ENCODE data around the gene OPCML.

- TF ChIP-seq, protein P1, sequence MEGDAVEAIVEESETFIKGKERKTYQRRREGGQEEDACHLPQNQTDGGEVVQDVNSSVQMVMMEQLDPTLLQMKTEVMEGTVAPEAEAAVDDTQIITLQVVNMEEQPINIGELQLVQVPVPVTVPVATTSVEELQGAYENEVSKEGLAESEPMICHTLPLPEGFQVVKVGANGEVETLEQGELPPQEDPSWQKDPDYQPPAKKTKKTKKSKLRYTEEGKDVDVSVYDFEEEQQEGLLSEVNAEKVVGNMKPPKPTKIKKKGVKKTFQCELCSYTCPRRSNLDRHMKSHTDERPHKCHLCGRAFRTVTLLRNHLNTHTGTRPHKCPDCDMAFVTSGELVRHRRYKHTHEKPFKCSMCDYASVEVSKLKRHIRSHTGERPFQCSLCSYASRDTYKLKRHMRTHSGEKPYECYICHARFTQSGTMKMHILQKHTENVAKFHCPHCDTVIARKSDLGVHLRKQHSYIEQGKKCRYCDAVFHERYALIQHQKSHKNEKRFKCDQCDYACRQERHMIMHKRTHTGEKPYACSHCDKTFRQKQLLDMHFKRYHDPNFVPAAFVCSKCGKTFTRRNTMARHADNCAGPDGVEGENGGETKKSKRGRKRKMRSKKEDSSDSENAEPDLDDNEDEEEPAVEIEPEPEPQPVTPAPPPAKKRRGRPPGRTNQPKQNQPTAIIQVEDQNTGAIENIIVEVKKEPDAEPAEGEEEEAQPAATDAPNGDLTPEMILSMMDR (IDR thresholded peaks at IDR 0.05) = no peak
- TF ChIP-seq POLR2A (IDR thresholded peaks at IDR 0.05) = no peak
These were observed 370.1 kb downstream of the OPCML start for GRCh38 chr11:133162227-133162626.

Measured in lower leg skin (tissue), 3 donors.